ENCODE data around the gene PLXNB2.
"Not testable (repeated sequence)": the region's sequence is repeated elsewhere in the genome, so short reads cannot be mapped to it uniquely, and the experiment has no call there.

Gene PLXNB2

GRCh38 chr22:50326225-50326955 lies 18.9 kb upstream of the PLXNB2 start:
- DNase-seq: no peak

- DNase-seq: no peak
Measured at GRCh38 chr22:50325444-50326224, 18.2 kb upstream of the PLXNB2 start.

- no peak for DNase-seq
Measured at GRCh38 chr22:50323900-50324299, 16.5 kb upstream of the PLXNB2 start.

- not testable (repeated sequence) for DNase-seq
Measured at GRCh38 chr22:50322382-50323104, 15.1 kb upstream of the PLXNB2 start.

- no peak for DNase-seq
Measured at GRCh38 chr22:50320671-50321325, 13.4 kb upstream of the PLXNB2 start.

- no peak for DNase-seq
Measured at GRCh38 chr22:50320116-50320515, 12.7 kb upstream of the PLXNB2 start.

- no peak for DNase-seq
Measured at GRCh38 chr22:50319503-50319951, 12.1 kb upstream of the PLXNB2 start.

- no peak for DNase-seq
Measured at GRCh38 chr22:50318698-50319411, 11.4 kb upstream of the PLXNB2 start.

- no peak for DNase-seq
Measured at GRCh38 chr22:50318356-50318697, 10.9 kb upstream of the PLXNB2 start.

GRCh38 chr22:50317674-50318073 lies 10.2 kb upstream of the PLXNB2 start:
- no peak for DNase-seq

GRCh38 chr22:50317178-50317577 lies 9.7 kb upstream of the PLXNB2 start:
- DNase-seq: no peak

GRCh38 chr22:50316114-50317065 lies 8.9 kb upstream of the PLXNB2 start:
- no peak for DNase-seq

GRCh38 chr22:50315289-50316113 lies 8.1 kb upstream of the PLXNB2 start:
- DNase-seq: no peak

- DNase-seq: no peak
Measured at GRCh38 chr22:50314455-50315288, 7.2 kb upstream of the PLXNB2 start.

GRCh38 chr22:50314081-50314454 lies 6.6 kb upstream of the PLXNB2 start:
- no peak for DNase-seq

- no peak for DNase-seq
Measured at GRCh38 chr22:50313600-50313999, 6.2 kb upstream of the PLXNB2 start.

- DNase-seq: no peak
Measured at GRCh38 chr22:50313021-50313420, 5.6 kb upstream of the PLXNB2 start.

- no peak for DNase-seq
Measured at GRCh38 chr22:50312371-50312770, 4.9 kb upstream of the PLXNB2 start.

GRCh38 chr22:50311606-50312351 lies 4.3 kb upstream of the PLXNB2 start:
- DNase-seq: no peak
